ENCODE data around the gene EVA1A. TPM values are rescaled to one million over a fixed set of nuclear protein-coding genes. Genes with fewer than 3 reads are reported as not detected.
A peak's percentile ranks its signal among the peaks of the same experiment; 100 is the strongest.
"Not testable (repeated sequence)": the region's sequence is repeated elsewhere in the genome, so short reads cannot be mapped to it uniquely, and the experiment has no call there.

EVA1A gene
- total RNA-seq, 1 experiment from 2014 or later: not detected

- H3K27me3 Mint-ChIP-seq (ENCODE audit: unreplicated experiment): peaks cover 40% of the 10 kb centered on the region
- H3K36me3 Mint-ChIP-seq (ENCODE audit: insufficient read depth, unreplicated experiment): no peaks in the 10 kb centered on the region
- CTCF ChIA-PET: no interaction called here
- no peaks in the 10 kb centered on the region for H3K9me3 Mint-ChIP-seq (ENCODE audit: low read depth, unreplicated experiment)
- H3K27ac Mint-ChIP-seq (ENCODE audit: unreplicated experiment): no peak overlapping the region
- BruUV-seq (replicated peaks): no TSS peak
- intact Hi-C loops (cut with micrococcal nuclease; ENCODE audit: unreplicated experiment): no loop called here
- peaks cover 8% of the 10 kb centered on the region for H3K4me1 Mint-ChIP-seq (ENCODE audit: low read depth, unreplicated experiment)
- peak overlapping the region; percentile 23 for H3K4me3 Mint-ChIP-seq (ENCODE audit: low read depth, unreplicated experiment)
- peak; percentile 7 for DNase-seq
- TF ChIP-seq CTCF (IDR thresholded peaks at IDR 0.05; ENCODE audit: unreplicated experiment): no peak
Observed at GRCh38 chr2:75493230-75493629, 67.5 kb downstream of the EVA1A start.

- CTCF ChIA-PET: no interaction called here
- Mint-ChIP-seq H3K36me3 (ENCODE audit: insufficient read depth, unreplicated experiment) (no peaks in the 10 kb centered on the region), H3K4me3 (ENCODE audit: low read depth, unreplicated experiment) (no peak overlapping the region), H3K27me3 (ENCODE audit: unreplicated experiment) (peaks cover 45% of the 10 kb centered on the region), H3K27ac (ENCODE audit: unreplicated experiment) (no peak overlapping the region), H3K9me3 (ENCODE audit: low read depth, unreplicated experiment) (peaks cover 3% of the 10 kb centered on the region), H3K4me1 (ENCODE audit: low read depth, unreplicated experiment) (peaks cover 8% of the 10 kb centered on the region)
- no peak for DNase-seq
- intact Hi-C loops (cut with micrococcal nuclease; ENCODE audit: unreplicated experiment): no loop called here
- no TSS peak for BruUV-seq (replicated peaks)
- no peak for TF ChIP-seq CTCF (IDR thresholded peaks at IDR 0.05; ENCODE audit: unreplicated experiment)
Observed at GRCh38 chr2:75491129-75491753, 69.5 kb downstream of the EVA1A start.

GRCh38 chr2:75489721-75490120 is 71.0 kb downstream of the EVA1A start:
- TF ChIP-seq CTCF (IDR thresholded peaks at IDR 0.05; ENCODE audit: unreplicated experiment): no peak
- Mint-ChIP-seq H3K4me3 (ENCODE audit: low read depth, unreplicated experiment) (no peak overlapping the region), H3K27me3 (ENCODE audit: unreplicated experiment) (peaks cover 45% of the 10 kb centered on the region), H3K9me3 (ENCODE audit: low read depth, unreplicated experiment) (peaks cover 3% of the 10 kb centered on the region), H3K4me1 (ENCODE audit: low read depth, unreplicated experiment) (peaks cover 8% of the 10 kb centered on the region), H3K27ac (ENCODE audit: unreplicated experiment) (no peak overlapping the region), H3K36me3 (ENCODE audit: insufficient read depth, unreplicated experiment) (no peaks in the 10 kb centered on the region)
- no peak for DNase-seq
- no TSS peak for BruUV-seq (replicated peaks)
- intact Hi-C loops (cut with micrococcal nuclease; ENCODE audit: unreplicated experiment): no loop called here
- CTCF ChIA-PET: no interaction called here

- intact Hi-C loops (cut with micrococcal nuclease; ENCODE audit: unreplicated experiment): no loop called here
- Mint-ChIP-seq H3K4me3 (ENCODE audit: low read depth, unreplicated experiment) (no peak overlapping the region), H3K27ac (ENCODE audit: unreplicated experiment) (no peak overlapping the region), H3K4me1 (ENCODE audit: low read depth, unreplicated experiment) (peaks cover 3% of the 10 kb centered on the region), H3K9me3 (ENCODE audit: low read depth, unreplicated experiment) (peaks cover 3% of the 10 kb centered on the region), H3K27me3 (ENCODE audit: unreplicated experiment) (peaks cover 46% of the 10 kb centered on the region), H3K36me3 (ENCODE audit: insufficient read depth, unreplicated experiment) (no peaks in the 10 kb centered on the region)
- TF ChIP-seq CTCF (IDR thresholded peaks at IDR 0.05; ENCODE audit: unreplicated experiment): no peak
- no peak for DNase-seq
- CTCF ChIA-PET: no interaction called here
- BruUV-seq (replicated peaks): no TSS peak
Observed at GRCh38 chr2:75488157-75488556, 72.6 kb downstream of the EVA1A start.

- CTCF ChIA-PET; BruUV-seq (replicated peaks): not testable (repeated sequence)
- H3K27me3 Mint-ChIP-seq (ENCODE audit: unreplicated experiment): peaks cover 43% of the 10 kb centered on the region
Observed at GRCh38 chr2:75486735-75487134, 74.0 kb downstream of the EVA1A start.

More at GRCh38 chr2:75486735-75487134, 74.0 kb downstream of the EVA1A start:
- H3K36me3 Mint-ChIP-seq (ENCODE audit: insufficient read depth, unreplicated experiment); H3K27ac Mint-ChIP-seq (ENCODE audit: unreplicated experiment); intact Hi-C loops (cut with micrococcal nuclease; ENCODE audit: unreplicated experiment); H3K9me3 Mint-ChIP-seq (ENCODE audit: low read depth, unreplicated experiment); H3K4me3 Mint-ChIP-seq (ENCODE audit: low read depth, unreplicated experiment); H3K4me1 Mint-ChIP-seq (ENCODE audit: low read depth, unreplicated experiment); DNase-seq: not testable (repeated sequence)
